GM04504 (cell line): ENCODE measurements around the gene SLC6A18.

ENCODE experiments used
- DNase-seq: peaks from one replicate; pipeline ENCODE4 v3.0.0-alpha.2; 2012; ENCODE audit warnings: low read depth

Gene SLC6A18

DNA sequence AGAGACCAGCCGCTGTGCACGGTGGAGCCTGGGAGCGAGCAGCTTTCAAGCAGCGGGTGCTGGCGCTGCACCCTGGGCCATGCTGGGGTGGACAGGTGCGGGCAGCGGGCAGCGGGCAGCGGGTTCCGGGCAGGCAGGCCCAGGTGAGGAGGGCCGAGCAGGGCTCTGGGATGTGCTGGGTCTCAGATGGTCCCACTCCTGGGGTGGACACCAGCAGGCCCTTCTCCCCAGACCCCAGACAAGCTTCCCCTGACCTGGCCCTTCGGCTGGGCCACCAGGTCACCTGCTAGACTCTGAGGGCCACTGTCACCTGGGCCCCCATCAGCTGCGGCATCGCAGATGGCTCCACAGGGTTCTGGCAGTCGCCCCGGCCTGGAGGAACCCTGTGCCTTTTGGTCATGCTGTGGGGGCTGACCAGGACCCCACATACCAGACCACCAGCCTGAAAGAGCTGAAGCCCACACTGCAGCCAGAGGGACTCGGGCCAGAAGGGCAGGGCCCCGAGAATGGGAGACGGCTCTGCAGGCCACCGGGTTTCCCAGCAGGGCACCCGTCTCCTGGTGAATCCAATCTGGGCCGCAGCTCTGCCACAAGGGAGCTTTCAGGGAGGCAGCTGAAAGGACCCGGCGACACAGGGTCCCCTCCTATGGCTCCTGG is 21.7 kb upstream of the SLC6A18 start:
- DNase-seq, result no peak

DNA sequence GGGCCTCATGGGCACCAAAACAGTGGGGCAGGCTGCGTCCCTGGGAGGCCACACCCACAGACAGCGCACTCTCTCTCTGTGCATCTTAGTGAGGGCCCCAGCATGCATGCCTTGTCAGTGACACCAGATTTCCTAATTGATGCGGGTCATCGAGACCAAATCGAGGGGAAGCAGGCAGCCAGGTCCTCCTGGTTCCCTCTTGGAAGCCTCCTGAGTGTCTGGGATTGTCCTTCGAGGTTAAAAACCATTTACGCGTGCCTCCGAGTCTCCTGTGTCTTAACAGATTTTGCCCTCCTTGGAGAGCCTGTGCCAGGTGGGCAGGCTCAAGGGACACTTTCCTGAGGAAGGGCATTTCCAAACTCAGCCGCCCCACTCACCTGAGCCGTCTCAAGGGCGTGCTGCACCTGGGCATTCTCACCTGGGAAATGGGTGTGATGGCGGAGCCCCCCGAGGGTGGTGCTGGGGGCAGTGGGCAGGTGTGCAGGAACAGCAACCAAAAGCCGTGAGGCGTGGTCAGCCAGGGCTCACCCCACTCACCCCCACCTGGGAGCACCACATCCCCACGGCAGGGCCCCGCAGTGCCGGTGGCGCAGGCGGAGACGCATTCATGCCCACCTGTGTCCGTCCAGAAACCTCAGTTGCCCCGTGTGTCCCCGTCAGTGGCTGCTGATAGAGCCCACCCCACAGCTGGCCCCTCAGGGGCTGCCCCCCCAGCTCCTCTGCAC is 21.1 kb upstream of the SLC6A18 start:
- DNase-seq, result no peak

DNA sequence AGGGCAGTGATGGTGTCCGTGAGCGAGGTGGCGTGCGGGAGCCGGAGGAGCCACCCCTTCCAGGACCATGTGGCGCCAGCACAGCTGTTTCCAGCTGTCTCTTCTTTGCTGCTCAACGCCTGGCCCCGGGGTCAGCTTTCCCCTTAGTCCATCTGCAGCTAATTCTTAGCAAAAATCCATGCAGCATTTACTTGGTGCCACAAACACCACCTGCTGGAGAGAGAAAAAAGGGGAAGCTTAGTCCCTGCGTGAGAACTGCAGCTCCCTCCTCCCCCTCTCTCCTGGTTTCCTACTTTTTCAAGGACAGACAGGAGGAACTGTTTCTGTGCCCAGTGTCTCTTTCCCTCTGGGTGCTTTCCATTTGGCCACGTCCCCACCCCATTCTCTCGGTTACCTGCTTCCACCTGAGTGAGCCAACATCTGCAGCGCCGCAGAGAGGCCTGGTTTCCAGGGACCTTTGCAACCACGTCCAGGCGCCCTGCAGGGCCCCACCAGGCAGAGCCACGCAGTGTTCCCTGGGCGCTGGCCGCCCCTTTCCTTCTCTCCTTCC is 20.4 kb upstream of the SLC6A18 start:
- no peak for DNase-seq

DNA sequence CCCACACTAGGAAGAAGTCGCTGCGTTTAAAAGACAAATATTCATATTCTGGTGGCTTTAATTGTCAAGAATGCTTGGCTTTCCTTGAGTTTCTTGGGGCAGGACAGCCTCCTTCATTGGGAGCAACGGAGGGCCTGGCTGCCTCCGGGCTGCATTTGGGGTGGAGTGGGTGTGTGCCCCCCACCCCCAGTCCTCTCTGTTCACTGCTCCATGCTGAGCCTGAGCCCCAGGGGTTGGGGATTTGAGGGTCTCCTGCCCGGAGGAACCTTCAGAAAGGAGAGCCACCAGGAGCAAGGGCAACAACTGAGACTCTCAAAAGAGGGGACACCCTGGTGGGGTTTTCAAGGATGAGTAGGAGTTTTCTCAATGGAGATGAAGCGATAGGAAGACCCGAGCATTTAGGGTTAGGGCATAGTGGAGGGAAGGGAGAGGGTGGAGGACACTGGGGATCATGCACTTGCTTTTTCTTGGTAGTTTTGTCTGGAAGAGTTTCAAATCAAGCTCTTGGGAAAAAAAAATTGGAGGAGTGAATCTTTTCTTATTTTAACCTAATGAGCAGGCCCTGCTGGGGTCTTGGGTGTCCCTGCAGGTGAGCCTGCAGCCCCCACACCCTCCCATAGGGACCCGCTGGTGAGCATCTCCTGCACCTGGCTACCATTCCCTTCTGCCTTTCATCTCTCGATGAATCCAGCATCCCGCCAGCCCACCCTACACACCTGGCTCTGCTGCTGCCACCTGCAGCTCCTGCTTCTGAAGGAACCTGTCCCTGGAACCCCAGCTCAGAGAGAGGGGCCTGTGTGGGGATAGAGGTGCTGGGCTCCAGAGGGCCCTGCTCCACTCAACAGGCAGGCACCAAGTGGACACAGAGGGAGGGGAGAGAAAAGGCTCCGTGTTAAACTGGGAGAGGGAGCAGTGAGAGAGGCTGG is 19.7 kb upstream of the SLC6A18 start:
- DNase-seq, result no peak

DNA sequence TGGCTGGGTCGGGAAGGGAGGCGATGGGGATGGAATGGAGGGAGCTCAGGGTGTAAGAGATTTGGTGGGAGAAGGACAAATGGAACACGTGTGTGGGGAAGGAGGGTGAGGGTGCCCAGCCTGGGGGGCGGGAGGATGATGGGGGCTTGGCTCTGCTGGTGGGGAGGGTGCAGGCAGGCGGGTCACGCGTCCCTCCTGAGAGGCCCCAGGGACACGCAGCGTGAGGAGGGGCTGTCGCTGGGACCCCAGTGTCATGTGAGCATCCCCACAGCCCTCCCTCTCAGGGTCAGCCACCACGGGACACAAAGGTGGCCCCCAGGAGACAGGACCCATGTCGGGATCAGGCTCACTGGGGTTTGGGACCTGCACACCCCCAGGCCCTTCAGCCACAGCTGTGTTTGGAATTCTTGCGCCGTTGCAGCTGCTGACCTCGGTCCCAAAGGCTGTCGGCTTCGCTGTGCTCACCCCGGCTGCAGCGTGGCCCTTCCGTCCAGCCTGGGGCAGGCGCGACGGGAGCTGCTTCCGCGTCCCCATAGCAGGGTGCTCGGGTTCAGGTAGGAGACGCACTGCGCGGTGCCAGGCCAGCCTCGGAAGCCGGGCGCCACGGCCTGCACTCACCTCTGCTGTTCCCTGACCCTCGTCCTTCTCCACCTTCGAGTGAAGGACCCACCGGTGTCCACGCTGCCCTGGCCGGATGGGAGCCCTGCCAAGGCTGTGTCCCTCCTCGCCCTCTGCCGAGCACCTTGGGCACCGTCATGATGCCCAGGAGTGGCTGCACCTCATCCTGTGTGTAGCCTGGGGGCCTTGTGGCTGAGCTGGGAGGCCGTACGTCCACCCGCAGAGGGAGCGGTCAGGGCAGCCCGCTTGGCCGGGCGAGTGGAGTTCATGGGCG is 18.4 kb upstream of the SLC6A18 start:
- DNase-seq, result no peak

DNA sequence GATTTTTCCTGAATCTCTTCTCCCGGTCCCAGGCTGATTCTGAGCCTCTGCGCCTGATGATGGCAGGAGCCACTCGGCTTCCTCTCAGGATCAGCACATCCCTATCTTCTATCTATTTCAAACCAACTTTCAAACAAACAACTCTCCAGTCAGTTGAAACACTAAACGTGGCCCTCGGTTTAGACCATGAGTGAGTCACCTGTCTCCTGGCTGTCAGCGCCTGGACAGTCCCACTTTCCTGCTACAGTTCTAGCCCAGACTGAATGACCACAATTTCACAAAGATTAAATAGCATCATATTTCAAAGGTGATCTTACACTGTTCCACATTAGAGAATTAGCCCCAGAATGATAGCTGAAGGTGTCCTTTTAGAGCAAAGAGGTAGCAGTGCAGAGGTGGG is 17.6 kb upstream of the SLC6A18 start:
- no peak for DNase-seq

DNA sequence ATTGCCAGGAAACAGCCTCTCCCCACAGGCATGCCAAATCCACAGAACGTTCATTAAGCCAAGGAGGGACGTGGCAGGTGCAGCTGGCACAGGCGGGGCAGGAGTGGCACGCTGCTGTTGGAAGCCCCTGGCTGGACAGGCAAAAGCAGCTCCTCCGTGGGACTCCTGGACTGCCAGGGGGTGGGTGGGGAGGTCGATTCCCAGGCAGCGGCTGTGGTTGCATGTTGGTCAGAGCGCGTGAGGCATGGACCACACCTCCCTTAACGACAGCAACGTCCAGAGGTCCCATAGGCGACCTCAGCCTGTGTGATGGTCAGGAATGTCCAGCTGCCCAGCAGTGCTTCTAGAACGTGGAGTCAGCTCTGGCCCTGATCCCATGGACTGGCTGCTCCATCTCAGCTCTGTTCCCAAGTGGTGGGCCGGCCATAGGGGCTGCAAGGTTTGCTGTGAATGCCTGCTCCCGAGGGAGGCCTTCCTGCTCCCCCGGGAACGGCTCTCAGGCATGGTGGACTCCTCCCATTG is 16.9 kb upstream of the SLC6A18 start:
- no peak for DNase-seq

DNA sequence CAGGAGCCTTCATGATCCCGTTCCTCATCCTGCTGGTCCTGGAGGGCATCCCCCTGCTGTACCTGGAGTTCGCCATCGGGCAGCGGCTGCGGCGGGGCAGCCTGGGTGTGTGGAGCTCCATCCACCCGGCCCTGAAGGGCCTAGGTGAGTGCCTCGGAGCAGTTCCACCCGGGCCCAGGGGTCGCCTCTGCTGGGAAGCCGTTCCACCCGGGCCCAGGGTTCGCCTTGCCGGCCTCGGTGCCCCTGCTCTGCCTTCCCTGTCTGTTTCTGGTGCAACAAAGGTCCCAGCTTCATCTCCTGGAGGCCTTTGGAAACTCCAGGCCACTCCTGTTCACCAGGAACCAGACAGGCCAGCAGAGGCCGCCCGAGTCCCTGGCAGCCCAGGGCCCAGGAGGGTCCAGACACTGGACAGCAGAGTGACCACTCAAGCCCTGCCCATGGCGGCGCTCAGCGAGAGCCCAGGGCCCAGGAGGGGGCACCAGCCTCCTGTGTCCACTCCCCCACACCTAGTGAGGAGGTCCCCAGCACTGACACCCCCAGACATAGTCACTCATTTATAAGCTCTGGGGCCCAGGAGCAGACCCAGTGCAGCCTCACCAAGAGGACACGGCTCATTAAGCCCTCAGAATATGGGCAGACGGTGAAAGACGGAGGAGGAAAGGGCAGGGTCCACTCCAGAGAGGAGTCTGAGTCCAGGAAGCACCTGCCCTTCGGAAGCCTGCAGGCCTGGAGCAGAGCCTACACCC is 16.3 kb upstream of the SLC6A18 start:
- no peak for DNase-seq

DNA sequence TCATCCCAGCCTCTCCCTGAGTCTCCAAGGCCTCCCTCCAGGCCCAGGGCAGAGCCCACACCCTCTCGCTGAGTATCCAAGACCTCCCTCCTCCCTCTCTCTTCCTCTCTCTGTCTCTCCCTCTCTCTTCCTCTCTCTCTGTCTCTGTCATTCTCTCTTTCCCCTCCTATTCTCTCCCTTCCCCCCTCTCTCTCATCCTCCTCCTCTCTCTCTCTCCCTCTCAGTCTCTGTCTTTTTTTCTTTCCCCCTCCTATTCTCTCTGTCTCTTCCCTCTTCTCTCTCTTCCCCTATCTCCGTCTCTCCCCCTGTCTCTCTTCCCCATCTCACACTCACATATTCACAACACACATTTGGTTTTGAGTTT is 15.7 kb upstream of the SLC6A18 start:
- no peak for DNase-seq

DNA sequence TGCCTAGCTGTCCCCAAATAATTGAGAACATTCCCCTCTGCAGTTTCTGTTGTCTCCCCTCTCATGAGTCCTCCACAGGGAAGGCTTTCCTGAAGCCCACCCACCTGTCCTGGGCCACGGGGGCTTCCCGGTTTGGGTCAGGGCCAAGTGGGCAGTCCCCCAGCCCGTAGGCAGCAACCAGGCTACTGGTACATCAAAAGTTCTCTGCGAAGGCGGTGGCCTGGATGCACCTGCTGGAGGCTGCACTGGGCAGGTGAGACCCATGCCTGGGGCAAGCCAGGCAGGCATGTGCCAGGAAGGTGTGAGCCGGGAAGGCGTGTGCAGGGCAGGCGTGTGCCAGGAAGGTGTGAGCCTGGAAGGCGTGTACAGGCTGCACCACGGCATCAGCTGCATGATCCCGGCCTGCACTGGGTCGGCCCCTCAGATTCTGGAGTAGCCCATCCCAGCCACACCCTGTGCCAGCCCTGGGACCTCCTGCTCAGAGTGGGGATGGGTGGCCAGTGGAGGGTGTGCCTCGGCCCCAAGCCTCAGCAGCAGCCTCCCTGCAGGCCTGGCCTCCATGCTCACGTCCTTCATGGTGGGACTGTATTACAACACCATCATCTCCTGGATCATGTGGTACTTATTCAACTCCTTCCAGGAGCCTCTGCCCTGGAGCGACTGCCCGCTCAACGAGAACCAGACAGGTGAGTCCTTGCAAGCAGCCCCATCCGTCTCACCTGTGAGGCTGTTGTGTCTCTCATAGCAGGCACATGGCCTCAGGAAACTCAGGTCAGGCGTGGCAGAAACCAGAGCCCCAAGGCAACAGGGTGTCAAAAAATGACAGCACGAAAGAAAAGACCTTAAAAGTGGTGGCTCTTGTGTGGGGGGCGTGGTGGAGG is 15.0 kb upstream of the SLC6A18 start:
- no peak for DNase-seq

DNA sequence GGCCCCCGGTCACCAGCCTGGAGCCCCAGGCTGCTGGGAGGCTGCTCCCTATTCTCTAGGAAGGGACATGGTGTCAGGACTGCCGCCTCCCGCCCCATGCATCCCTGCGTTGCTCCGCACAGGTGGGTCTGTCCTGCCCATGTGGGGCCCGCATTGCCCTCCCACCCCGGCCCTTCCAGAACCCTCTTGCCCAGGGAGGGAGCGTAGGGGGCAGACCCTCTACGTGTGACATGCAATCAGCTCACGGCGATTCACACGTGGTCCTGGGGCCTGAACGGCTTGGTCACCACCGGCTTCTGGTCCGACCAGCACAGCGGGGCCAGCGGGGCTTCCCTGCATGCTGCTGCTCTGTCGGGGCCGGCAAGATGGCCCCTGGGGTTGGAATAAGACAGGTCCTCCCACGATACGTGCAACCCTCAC is 14.3 kb upstream of the SLC6A18 start:
- no peak for DNase-seq

DNA sequence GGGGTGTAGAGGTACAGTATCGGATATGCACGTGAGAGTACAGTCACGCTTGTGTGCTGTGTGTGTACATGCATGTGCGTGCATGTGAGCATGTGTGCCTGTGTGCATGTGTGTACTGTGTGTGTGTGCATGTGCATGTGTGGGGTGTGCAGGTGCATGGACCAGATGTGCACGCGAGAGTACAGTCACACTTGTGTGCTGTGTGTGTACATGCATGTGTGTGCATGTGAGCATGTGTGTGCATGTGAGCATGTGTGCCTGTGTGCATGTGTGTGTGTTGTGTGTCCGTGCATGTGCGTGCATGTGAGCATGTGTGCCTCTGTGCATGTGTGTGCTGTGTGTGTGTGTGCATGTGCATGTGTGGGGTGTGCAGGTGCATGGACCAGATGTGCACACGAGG is 13.5 kb upstream of the SLC6A18 start:
- no peak for DNase-seq

DNA sequence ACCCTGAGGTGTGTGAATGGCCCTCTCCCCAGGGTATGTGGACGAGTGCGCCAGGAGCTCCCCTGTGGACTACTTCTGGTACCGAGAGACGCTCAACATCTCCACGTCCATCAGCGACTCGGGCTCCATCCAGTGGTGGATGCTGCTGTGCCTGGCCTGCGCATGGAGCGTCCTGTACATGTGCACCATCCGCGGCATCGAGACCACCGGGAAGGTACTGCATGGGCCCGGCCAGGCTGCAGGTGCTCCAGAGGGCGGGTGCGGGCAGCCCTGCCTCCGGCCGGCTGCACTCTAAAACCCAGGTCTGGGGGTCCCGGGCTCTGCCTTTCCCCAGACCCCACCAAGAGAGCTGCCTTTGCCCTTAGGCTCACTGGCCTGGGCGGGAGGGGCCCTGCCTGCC is 12.9 kb upstream of the SLC6A18 start:
- no peak for DNase-seq

DNA sequence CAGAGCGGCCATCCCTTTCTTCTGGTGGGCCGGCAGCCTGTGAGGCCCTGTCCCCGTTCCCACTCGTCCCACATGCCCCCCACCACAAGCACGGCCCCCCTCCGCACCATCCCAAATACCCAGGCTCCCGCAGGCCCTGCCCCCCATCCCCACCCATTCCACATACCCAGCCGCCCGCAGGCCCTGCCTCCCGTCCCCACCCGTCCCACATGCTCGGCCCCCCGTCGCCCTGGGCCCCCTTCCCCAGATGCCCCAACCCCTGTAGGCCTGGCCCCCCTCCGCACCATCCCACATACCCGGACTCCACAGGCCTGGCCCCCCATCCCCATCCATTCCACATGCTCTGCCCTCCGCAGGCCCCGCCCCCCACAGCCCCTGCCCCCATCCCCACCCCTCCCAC is 12.3 kb upstream of the SLC6A18 start:
- no peak for DNase-seq

DNA sequence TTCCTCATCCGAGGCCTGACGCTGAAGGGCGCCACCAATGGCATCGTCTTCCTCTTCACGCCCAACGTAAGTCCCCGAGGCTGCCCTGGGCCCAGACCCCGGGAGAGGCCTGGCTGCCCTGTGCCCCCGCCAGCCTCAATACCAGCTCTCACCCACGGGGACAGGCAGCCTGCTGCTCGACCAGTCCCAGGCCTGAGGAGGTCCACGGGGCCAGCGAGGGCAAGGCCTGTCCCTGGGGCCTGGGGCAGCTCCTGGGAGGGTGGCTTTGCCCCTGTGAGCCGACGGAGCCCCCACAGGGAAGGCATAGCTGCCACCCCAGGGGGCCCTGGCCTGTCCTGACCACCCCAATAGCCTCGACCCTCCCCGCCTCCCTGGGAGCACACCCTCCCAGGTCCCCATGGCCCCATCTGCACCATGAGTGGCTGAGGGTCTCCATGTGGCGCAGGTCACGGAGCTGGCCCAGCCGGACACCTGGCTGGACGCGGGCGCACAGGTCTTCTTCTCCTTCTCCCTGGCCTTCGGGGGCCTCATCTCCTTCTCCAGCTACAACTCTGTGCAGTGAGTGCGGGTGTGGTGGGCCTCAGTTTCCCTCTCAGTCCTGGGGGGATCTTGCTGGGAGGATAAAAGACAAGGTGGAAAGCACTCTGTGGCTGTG is 11.5 kb upstream of the SLC6A18 start:
- DNase-seq, result no peak

DNA sequence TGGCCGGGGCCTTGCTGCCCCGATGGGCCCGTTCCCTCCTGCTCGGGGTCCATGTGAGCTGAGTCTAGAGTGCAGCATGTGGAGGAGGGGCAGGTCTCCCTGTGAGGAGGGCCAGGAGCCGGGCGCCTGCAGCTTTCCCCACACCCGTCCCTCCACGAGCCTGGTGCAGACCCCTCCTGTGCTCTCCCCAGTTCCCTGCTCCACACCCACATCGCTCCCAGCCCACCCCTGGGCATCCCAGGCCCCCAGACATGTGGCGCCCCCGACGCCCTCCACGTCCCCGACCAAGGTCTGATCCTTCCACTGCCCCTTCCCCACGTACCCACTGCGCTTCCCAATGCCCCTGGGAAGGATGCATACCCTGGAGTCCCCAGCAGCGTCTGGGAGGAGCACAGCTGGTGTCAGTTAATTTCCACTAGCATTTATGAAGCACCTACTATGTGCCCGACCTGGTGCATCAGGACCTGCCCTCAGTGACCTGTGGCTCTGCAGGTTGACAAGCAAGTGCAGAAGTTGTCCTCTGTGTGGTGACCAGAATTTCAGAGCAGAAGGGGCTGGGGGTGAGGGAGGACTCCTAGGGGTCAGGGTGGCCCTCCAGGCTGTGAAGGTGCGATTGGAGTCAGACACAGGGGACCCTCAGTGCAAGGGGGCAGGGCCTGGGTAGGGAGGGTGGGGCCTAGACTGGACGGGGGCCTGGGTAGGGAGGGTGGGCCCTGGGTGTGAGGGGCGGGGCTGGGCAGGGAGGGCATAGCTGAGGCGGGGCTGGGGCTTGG is 10.8 kb upstream of the SLC6A18 start:
- no peak for DNase-seq

DNA sequence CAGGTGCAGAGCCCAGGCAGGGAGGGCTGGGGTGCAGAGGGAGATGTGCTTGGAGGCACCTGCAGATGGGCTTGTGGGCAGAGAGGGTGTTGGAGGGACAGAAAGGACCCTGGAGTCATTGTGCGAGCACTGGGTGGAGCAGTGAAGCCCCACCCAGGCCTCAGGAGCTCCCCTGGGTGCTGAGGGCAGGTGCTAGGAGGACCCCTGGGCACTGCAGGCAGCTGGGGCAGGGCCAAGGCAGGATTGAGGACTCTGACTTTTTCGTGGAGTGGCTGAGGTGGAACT is 10.3 kb upstream of the SLC6A18 start:
- DNase-seq, result no peak

DNA sequence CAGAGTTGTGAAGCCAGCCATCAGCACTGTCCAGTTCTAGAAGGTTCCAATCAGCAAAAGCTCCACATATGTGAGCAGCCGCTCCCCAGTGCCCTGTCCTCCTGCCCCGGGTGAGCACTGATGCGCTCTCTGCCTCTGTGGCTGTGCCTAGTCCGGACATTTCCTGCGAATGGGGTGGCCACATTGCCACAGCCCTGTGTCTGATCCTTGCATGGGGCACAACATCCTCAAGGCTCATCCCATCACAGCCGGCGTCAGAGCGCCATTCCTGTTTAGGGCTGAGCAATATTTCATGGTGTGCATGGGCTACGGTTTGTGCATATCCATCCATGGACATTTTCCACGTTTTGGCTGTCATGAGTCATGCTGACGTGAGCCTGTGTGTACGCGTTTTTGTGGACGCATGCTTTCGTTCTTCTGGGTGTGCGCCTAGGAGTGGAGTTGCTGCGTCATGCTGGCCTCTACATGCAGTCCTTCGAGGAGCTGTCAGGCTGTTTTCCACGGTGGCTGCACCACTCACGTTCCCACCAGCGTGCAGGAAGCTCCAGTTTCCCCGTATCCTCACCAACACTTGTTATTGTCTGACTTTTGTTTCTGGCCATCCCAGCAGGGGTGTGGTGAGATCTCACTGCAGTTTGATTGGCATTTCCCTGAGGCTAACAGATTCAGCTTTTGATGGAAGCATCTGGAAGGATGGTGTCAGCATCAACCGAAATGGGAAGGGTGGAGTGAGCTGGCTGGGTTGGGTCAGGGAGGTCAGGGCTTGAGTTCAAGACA is 9.7 kb upstream of the SLC6A18 start:
- DNase-seq, result no peak
